ENCODE data around the gene TPM2.

The TPM2 gene

DNA sequence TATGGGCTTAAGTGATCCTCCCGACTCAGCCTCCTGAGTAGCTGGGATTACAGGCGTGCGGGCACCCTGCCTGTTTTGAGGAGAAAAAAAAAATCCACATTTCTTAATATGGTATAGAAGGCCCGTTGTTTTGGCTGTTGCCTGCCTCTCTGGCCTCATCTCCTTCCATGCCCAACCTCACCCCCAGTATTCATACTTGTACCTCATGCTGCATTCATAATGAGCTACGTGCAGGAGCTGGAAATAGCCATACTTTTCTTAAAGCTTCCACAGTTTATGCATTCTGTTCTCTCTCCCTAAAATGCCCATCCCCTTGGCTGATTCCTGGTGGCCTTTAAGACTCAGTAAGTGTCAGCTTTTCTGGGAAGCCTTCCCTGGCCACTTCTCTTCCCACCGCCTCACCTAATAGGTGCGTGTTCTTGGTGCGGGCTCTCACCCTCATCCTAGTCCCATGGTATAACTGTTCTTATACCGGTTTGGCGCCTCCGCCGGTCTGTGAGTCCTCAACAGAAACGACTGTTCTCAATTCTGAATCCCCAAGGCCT is 2.1 kb upstream of the TPM2 start:
- FAIRE-seq, result no peak

DNA sequence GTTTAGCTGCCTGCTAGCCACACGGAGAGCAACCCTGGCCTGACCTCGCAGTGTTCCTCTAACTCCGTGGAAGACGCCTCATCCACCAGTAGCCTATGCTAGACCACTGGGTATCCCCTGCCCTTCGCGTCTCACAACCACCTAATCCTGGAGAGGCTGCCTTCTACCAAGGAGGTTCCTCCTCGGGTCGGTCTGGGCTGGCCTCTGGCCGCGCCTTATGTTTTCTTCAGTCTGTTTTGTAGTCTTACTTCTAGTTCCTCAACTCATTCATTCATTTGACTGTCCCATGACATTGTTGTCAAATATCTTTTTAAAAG is 1.6 kb upstream of the TPM2 start:
- no peak for FAIRE-seq

DNA sequence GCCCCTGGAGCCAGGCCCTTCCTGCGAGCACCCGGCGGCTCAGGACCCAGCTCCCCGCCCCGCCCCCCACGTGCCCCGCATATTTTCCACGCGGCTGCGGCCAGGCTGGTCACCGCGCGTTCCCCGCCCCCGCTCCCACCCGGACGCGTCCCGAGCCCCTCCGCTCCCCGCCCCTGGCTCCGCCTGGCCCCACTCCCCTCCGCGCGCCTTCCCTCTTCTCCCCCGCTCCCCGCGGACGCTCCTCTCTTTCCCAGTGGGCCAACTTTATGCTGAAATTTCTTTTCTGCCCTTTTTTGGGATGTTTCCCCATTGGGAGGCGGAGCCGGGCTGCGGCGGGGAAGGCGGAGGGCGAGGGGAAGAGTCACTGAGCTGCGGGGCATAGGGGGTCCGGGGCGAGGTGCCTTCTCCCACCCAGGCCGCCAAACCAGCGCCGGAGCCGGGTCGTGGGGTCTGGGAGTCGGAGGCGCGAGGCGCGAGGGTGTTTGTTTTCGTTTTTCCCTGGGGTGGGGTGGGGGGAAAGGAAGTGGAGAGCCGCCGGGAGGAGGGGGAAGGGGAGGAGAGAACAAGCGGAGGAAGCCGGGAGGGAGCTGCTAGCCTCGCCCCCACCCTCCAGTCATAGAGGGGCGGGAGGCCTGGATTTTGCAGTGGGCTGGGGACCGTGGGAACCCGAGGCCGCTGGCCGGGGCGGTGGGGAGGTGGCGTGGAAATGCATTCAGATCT is 1.0 kb upstream of the TPM2 start:
- FAIRE-seq, result no peak

DNA sequence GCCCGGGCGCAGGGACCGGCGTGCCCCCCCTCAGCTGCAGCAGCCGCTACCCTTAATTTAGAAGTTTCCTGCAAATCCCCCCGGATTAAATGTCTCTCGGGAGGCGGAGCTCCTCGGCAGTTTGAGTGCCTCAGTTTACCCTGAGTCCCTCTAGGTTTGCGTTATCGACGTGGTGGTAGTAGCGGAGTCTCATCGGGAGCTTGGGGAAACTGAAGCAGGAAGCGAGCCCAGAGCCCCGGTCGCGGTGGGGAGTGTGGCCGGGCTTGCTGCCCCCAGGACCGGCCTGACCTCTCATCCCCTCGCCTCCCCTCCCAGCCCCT is 529 bp upstream of the TPM2 start:
- no peak for FAIRE-seq

DNA sequence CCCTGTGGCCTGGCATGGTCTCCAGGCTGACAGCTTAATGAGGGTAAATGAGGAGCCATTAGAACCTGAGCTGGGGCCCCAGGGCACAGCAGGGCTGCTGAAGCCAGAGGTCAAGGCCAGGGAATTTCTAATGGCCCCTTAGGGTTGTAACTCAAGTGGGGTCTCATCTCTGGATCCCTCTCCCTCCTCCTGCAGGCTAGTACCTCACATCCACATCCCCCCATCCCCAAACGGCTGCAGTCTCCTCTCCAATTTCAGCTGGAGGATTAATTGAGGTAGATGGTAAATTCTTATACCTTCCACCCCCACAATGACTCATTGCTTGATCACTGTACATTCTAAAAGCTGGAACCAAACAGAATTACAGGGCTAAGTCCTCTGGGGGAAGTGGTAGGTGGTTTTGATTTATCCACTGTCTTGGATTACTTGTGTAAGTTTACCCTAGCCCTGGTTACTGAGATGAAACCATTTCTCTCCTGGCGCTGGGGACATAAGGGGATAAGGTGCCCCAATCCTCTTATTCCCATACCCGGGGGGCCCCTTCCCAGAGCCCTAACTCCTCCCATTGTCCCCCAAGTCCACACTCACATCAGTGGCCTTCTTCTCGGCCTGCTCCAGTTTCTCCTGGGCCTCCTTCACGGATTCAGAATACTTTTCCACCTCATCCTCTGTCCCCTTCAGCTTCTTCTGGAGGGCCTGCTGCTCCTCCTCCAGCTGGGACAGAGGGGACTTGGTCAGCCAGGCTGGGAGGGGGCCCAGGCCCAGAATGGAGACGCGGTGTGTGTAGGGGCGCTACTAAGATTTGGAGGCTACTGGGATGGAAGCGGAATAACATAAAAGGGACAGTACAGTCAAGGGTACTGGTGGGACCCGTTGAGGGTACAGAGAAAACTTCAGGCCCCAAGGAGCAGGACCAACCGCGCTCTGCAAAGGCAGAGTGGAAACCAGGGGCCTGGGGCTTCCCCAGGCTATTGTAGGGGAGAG is 875 bp downstream of the TPM2 start:
- no peak for FAIRE-seq

DNA sequence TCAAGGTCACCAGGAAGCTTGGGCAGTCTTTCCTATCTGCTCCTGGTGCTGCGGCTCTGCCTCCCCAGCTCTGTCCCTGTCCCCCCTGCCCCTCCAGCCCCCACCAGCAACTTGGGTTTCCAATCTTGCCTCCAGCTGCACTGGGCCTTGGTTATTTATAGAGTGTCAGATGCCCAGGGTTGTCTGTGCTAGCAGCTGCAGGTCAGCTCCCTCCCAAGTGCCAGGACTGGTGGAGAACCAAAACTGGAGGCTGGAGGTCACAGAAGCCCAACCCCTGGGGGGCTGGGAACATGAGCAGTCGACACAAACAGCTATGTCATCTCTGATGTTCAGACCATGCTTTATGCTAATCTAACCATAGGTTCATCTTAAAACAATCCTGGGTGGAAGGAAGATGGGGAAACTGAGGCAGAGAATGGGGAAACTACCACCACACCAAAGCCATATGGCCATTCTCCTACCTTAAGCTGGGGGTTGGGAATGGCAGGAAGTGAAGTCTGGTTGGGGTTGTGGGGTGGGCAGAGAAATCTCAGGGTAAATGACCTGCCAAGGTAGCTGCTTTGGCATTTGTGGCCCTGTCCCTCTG is 1.7 kb downstream of the TPM2 start:
- no peak for FAIRE-seq

DNA sequence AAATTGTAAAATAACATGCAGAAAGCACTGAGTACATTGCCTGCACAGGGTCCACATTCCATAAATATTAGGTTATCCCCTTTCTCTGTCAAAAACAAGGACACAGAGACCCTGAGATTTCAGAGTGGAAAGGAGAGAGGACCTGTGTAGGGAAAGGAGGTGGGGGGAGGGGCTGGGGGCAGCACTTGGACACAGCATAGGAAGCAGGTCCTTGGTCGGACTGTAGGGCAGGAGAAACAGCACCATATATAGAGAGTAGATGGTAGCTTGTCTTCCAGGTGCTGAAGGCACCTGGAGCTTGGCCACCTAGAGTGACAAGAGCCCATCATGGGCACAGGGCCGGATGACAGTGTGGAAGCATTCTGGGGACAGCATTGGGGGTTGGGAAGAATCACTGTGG is 2.4 kb downstream of the TPM2 start:
- no peak for FAIRE-seq

DNA sequence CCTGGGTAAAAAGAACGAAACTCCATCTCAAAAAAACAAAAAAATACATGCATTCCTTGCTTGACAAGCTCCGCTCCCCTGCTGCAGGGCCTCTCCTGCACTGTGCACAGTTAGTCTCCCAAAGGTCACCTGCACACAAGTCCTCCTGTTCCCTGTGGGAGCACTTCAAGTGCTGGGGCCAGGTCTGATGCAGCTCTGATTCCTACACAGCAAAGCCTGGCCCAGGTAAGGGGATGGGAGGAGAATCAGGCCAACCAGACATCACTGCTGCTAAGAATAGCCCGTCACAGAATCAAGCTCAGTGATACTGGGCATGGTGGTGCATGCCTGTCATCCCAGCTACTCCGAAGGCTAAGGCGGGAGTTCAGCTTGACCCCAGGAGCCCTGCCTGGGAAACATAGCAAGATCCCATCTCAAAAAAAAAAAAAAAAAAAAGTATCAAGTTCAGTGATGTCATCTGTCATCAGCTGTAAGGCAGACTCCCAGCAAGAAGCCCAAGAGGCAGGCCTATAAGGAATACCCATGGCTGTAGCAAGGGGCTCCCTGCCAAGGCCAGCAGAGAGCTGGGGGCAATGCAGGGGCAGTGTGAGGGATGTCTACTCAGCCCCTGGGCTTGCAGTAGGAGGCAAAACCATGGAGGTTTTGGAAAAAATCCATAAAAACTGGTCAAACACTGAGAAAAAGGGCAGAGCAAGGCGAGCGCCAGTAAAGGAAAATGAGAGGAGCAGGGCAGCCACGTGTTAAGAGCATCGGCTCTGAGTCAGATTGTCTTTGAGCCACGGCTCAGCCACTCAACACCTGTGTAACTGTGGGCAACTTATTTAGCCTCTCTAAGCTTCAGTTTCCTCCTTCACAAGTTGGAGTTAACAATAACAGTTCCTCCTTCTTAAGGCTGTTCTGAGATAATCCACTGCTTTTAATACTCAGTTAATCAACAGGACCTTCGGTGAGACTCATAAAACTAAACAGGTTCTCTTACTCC is 3.2 kb downstream of the TPM2 start:
- no peak for FAIRE-seq

DNA sequence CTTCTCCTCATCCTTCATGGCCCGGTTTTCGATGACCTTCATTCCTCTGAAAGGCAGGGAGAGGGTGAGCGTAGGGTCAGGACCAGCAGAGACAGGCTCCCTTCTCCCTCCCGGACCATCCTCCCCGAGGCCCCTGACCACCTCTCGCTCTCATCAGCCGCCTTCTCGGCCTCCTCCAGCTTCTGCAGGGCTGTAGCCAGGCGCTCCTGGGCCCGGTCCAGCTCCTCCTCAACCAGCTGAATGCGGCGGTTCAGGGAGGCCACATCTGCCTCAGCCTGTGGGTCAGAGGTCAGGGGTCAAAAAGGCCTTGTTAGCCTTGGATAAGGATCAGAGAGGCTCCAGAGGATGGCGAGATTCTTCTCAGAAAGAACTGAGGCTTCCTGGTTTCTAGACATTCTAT is 4.2 kb downstream of the TPM2 start:
- FAIRE-seq, result no peak

DNA sequence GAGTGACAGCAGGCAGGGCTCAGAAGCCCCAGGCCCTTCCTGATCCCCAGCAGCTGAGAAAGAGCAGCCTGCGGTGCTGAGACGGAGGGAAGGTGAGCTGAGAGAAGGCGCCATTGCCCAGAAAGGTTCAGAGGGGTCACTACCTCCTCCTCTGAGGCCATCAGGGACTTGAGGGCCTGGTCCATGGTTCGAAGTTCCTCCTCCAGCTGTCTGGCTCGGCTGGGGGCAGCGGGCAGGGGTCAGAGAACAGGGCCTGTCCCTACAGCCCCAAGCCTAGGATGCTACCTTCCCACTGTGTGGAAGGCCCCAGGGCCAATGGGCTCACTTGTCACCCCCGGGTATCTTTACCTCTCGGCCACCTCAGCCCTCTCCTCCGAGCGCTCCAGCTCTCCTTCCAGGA is 4.8 kb downstream of the TPM2 start:
- no peak for FAIRE-seq

DNA sequence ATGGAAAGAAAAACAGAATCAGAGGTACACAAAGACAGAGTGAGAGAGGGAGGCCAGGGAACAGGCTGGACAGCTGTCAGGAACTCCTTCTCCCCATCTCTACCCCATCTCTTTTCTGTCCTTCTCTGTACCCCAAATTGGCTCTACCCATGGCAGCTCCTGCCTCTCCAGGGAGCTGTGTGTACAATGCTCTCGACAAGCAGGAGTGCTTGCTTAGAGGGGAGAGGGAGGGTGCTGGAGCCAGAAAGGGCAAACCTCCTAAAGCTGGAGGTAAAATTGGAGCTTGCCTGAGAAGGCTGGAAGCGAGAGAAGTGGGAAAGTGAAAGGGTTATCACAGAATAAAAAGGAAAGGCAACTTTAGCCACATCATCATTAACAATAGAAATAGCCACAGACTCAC is 6.4 kb downstream of the TPM2 start:
- no peak for FAIRE-seq

DNA sequence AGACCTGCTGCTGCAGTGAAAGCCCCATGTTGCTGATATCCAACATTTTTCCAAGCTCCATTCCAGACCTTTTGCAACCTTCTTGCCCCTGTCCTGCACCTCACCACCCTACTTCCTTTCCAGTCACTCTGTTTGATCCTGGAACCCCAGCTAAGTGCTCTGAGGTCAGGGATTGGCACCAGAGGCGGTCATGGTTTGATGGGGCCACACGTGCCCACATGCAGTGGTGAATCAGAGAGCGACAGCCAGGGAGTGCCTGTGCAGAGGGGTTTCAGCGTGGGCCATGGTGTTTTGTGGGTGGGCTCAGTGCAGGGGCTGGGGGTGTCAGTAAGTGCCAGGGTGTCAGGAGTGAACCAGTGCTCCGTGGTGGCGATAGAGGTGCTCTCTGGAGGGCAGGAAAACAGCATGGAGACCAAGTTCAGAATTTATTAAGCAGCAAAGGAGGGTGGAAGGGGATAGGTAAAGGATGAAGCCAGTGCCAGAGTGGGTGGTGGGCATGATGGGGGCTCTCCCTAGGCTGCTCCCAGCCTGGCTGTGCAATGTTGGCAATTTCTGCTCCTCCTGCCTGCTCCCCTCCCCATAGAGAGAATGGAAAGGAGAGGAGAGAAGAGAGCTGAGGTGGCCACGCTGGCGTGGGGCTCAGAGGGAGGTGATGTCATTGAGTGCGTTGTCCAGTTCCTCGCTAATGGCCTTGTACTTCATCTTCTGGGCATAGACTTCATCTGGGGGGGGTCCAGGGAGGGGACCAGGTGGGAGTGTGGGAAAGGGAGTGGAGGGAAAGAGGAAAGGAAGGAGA is 7.0 kb downstream of the TPM2 start:
- FAIRE-seq, result no peak

DNA sequence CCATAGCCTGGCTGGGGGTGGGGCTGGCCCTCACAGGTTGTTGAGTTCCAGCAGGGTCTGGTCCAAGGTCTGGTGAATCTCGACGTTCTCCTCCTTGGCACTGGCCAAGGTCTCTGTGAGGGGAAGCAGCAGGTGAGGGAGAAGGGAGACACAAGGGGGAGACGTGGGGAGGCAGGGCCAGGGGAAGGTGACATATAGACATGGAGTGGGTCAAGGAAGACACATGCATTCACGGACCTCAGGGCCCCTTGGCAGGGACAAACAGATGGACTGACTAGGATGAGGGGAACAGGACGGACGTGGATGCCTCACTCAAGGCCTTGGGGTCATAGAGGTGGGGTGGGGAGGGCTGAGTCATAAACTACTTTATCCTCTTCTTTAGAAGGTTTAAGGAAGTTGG is 7.7 kb downstream of the TPM2 start:
- no peak for FAIRE-seq

DNA sequence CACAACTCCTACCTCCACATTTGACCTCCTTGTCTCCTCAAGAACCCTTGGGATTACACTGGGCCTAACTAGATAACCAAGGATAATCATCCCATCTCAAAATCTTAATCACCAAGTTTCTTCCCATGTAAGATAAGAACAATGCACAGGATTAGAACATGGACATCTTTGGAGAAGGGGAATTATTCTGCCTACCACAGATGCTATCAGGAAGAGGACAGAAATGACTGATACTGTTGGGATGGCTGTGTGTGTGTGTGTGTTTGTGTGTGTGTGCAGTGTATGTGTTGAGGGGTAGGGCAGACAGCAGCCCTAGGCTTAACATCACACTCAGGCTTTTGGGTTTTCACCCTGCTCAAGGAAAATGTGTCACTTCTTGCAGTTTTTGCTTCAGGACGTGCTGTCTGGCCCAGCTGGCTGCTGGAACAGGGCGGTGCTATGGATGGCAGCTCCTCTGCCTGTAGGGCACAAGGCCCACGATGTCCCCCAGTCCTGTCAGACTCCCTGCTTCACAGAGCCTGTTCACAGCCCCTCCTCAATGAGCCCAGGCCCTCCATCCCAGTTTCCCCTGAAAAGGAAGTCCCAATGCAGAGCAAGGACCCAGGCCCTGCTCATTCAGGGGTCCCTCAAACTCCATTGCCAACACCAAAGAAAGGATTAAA is 8.3 kb downstream of the TPM2 start:
- no peak for FAIRE-seq

DNA sequence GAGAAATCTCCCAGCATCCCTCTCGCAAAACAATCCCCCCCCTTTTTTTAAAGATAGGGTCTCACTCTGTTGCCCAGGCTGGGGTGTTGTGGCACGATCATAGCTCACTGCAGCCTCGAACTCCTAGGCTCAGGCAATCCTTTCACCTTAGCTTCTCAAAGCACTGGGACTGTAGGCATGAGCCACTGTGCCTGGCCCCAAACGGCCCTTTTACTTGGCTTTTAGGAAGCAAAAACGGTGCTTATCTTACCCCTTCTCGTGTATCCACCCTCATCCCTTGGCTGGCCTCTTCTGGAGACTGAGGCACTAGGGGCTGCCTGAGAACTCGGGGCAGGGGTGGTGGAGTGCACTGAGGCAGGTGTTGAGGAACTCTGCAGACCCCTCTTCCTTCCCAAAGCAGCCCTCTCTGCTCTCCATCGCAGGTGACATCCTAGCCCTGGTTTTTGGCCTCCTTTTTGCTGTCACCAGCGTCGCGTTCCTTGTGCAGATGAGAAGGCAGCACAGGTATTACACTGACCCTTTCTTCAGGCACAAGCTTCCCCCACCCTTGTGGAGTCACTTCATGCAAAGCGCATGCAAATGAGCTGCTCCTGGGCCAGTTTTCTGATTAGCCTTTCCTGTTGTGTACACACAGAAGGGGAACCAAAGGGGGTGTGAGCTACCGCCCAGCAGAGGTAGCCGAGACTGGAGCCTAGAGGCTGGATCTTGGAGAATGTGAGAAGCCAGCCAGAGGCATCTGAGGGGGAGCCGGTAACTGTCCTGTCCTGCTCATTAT is 9.2 kb downstream of the TPM2 start:
- FAIRE-seq, result no peak

DNA sequence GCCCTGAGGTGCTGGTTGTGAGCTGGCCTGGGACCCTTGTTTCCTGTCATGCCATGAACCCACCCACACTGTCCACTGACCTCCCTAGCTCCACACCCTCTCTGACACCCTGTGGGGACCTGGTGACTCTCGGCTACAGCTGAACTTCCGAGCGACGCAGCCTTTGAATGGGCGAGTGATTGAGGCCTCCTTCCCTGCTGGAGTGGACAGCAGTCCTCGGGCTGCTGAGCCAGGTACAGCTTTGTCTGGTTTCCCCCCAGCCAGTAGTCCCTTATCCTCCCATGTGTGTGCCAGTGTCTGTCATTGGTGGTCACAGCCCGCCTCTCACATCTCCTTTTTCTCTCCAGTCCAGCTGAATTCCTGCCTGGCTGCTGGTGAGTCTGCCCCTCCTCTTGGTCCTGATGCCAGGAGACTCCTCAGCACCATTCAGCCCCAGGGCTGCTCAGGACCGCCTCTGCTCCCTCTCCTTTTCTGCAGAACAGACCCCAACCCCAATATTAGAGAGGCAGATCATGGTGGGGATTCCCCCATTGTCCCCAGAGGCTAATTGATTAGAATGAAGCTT is 9.9 kb downstream of the TPM2 start:
- FAIRE-seq, result no peak

DNA sequence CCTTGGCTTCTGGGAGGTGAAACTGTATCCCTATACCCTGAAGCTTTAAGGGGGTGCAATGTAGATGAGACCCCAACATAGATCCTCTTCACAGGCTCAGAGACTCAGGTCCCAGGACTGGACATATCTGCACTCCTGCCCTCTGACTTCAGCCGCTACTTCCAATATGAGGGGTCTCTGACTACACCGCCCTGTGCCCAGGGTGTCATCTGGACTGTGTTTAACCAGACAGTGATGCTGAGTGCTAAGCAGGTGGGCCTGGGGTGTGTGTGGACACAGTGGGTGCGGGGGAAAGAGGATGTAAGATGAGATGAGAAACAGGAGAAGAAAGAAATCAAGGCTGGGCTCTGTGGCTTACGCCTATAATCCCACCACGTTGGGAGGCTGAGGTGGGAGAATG is 10.6 kb downstream of the TPM2 start:
- FAIRE-seq, result no peak

DNA sequence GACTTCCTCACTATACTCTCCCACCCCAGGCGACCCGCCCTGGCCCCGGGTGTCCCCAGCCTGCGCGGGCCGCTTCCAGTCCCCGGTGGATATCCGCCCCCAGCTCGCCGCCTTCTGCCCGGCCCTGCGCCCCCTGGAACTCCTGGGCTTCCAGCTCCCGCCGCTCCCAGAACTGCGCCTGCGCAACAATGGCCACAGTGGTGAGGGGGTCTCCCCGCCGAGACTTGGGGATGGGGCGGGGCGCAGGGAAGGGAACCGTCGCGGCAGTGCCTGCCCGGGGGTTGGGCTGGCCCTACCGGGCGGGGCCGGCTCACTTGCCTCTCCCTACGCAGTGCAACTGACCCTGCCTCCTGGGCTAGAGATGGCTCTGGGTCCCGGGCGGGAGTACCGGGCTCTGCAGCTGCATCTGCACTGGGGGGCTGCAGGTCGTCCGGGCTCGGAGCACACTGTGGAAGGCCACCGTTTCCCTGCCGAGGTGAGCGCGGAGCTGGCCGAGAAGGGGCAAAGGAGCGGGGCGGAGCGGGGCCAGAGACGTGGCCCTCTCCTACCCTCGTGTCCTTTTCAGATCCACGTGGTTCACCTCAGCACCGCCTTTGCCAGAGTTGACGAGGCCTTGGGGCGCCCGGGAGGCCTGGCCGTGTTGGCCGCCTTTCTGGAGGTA is 13.9 kb downstream of the TPM2 start:
- FAIRE-seq, result no peak

DNA sequence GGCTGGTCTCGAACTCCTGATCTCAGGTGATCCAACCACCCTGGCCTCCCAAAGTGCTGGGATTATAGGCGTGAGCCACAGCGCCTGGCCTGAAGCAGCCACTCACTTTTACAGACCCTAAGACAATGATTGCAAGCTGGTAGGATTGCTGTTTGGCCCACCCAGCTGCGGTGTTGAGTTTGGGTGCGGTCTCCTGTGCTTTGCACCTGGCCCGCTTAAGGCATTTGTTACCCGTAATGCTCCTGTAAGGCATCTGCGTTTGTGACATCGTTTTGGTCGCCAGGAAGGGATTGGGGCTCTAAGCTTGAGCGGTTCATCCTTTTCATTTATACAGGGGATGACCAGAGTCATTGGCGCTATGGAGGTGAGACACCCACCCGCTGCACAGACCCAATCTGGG is 14.5 kb downstream of the TPM2 start:
- FAIRE-seq, result no peak

DNA sequence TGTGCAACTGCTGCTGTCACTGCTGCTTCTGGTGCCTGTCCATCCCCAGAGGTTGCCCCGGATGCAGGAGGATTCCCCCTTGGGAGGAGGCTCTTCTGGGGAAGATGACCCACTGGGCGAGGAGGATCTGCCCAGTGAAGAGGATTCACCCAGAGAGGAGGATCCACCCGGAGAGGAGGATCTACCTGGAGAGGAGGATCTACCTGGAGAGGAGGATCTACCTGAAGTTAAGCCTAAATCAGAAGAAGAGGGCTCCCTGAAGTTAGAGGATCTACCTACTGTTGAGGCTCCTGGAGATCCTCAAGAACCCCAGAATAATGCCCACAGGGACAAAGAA is 15.7 kb downstream of the TPM2 start:
- FAIRE-seq, result no peak
